ENCODE data around the gene FGF12. TPM values are rescaled to one million over a fixed set of nuclear protein-coding genes. Genes with fewer than 3 reads are reported as not detected.

FGF12 gene
- total RNA-seq, 2 donors from 2014 or later = 0.21 to 0.56 TPM

DNA sequence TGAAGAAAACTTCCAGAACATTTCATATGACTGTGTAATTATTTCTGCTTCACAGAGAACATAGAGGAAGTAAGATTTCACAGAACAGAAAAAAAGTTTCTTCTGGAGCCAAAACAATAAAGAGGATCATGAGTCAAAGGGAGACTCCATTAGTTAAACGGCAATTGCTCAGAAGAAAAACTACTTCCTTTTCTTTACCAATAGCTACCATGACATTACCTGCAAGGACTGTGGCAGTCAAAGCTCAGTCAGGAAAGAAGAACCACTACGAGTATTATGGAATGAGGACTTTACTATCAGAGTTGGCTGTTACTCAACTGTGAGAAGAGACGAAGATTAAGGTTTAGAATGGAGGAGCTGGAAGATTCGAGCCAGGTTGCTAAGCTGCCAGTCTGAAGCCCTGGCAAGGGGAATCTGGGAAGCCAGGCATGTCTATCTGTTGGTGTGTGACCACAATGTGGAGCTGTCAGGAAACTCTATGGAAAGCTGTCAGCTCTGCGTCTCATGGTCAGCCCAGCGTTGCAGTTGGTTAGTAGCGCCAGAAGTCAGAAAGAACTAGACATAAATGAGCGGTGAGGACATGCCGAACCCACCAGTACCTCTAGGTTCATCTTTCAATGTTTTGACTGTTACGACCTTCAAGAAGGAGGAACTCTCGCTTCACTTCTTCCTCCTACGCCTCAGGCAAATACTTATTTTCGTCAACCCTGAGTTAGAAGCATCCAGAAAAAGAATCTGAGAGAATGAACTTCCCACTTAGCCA lies 604.3 kb downstream of the FGF12 start:
- ATAC-seq = no peak

DNA sequence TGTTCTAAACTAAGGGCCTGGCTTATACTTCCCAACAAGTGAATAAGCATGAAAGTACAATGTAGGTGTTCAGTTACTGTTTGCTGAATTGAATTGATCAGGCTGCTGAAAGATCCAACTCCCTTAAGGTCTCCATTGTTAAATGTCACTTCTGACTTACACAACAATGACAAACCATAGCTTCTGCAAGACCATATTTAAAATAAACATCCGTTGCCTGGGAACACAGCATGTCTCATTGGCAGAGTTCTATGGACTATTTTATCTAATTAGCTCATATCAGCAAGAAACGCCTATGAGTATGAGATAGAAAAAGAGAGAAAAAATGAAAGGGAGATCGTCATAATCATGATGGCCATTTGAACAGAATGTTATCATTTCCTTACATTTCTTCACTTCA lies 605.4 kb downstream of the FGF12 start:
- intact Hi-C loops (cut with DNase I, micrococcal nuclease) = no loop called here
- ATAC-seq (no peak), DNase-seq (no peak)

More for the DNA sequence above, 604.3 kb downstream of the FGF12 start:
- intact Hi-C loops (cut with DNase I, micrococcal nuclease) = no loop called here
- DNase-seq = no peak

DNA sequence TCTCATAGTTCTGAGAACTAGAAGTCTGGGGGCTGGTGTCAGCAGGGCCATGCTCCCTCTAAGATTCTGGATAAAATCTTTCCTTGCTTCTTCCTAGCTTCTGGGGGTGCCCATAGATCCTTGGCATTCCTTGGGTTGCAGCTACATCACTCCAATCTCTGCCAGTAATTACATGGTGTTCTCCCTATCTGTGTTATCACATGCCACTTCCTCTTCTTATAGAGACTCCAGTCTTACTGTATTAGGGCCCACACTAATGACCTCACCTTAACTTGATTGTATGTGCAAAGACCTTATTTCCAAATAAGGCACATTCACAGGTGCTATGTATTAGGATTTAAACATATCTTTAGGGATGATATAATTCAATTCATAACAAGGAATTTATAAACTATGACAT lies 618.5 kb downstream of the FGF12 start:
- intact Hi-C loops (cut with DNase I, micrococcal nuclease) = no loop called here
- ATAC-seq (no peak), DNase-seq (no peak)

DNA sequence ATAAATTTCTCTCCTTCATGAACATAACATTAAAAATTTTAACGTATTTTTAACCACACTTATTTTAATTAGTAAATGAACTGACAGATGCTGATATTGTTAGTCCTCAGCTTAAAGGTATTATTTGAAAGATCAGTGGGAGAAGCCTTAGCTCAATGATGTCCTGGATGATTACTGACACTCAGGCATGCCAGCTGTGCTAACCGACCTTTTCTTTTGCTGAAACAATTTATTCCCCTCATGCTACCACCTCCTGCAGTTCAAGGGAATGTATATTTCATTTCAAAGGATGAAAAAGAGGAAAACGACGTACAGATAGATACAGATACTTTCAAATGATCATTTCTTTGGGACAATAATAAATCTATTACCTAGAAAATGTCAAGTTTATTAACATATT lies 620.8 kb downstream of the FGF12 start:
- ATAC-seq = no peak
- DNase-seq = no peak
- intact Hi-C loops (cut with DNase I, micrococcal nuclease) = no loop called here

DNA sequence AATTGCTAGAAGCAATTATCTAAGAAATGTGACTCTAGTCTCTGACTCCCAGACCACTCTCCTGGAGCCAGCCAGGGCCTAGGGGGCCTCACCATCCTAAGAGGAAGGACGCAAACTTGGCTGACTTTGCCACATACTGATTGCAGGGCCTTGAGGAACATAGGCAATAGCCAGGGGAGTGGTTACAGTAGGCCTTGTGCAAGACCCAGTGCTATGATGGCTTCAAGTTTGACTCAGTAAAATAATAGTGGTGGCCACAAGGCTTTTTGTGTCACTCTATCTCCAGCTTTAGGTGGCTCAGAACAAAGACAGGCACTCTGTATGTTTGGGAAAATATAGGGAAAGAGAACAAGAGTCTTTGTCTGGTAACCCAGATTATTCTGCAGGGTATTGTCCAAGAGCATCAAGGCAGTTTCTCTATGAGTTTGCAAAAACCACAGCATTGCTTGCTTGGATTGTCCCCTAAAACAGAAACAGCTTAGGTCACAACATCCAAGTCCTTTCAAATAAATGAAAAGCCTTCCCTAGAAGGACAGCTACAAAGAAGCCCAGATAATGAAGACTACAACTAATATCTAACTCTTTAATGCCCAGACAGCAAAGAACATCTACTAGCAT lies 634.8 kb downstream of the FGF12 start:
- intact Hi-C loops (cut with DNase I, micrococcal nuclease) = no loop called here
- no peak for DNase-seq
- ATAC-seq = no peak

DNA sequence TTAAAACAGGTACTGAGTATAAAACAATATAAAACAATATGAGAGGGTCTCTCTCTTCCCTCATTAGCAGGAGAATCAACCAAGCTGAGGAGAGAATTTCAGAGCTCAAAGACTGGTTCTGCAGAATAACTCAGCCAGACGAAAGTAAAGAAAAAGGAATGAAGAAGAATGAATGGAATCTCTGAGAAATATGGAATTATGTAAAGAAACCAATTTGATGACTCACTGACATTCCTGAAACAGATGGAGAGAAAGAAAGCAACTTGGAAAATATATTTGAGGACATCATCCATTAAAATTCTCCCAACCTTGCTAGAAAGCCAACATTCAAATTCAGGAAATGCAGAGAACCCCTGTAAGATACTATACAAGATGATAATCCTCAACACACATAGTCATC lies 635.5 kb downstream of the FGF12 start:
- intact Hi-C loops (cut with DNase I, micrococcal nuclease) = no loop called here
- no peak for DNase-seq
- no peak for ATAC-seq

DNA sequence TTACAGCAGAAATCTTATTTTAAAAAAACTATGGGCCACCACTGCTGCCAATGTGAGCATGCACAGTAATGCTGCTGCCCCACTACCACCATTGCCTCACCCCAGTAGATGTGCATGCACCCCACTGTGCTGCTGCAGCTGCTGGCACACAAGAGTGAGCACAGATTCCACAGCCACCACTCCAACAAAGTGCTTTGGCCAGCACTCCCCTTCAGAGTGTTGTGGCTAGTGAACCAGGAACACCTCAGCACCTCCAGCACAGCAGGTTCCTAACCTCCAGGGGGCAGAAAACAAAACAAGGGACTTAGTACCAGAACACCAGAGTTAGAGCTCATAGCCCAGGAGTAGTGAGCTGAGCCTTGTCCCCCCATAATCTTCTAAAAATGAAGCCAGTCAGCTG lies 636.8 kb downstream of the FGF12 start:
- no peak for ATAC-seq
- intact Hi-C loops (cut with DNase I, micrococcal nuclease) = no loop called here
- DNase-seq = no peak

Other genes with a start within 250 kb of the FGF12 start
- 1 to 10 TPM; 2.8 to 5.2 TPM for gene MB21D2, start 190.3 kb upstream of the FGF12 start, total RNA-seq